Ovary (tissue), 3 donors: ENCODE measurements around the gene WFDC1.

Experiments
- CTCF ChIP-seq, 3 donors: fragments of 450-650 bp in 2 of 3; fragments of 200-600 bp in 1 of 3; IDR thresholded peaks; one replicate each; pipeline versions ENCODE4 v1.5.1 to v1.8.0; 2016 to 2022; ENCODE audit warnings: antibody characterized with exemption in 3 of 3, mild to moderate bottlenecking in 1 of 3
- POLR2A ChIP-seq: fragments of 450-650 bp; IDR thresholded peaks from one replicate; pipeline ENCODE4 v1.6.1; 2017; ENCODE audit warnings: antibody characterized with exemption, mild to moderate bottlenecking, moderate library complexity
- donor health status: DM: no; HTN: no; CAD: no.

DNA sequence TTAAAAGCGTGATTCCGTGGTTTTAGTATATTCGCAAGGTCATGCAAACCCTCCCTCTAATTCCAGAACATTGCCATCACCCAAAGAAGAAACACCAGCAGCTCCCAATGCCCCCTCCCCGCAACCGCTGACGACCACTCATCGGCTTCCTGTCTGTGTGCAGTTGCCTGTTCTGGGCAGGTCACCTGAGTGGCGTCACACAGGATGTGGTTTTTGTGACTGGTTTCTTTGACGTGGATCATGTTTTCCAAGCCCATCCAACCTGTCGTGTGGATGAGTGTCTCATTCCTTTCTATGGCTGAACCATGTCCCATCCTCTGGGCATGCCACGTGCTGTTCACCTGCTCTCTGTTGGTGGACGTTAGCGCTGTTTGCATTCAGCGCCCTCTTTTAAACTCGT, 65.5 kb downstream of the WFDC1 start:
- TF ChIP-seq POLR2A (no peak), CTCF (IDR thresholded peaks at IDR 0.05) (no peak)
